Measurements from ENCODE around the gene RNF223. TPM values are rescaled to one million over a fixed set of nuclear protein-coding genes. Genes with fewer than 3 reads are reported as not detected.

Gene RNF223
- total and polyA plus RNA-seq, 2 of the 8 experiments (the other 6 are each of a cell fraction or from before 2014, with no cell fraction given) = not detected

- DNase-seq (ENCODE audit: low read depth in 1 of 2, low spot score in 2 of 2) (no peak), FAIRE-seq (no peak)
- TF ChIP-seq TAF7 (optimal IDR thresholded peaks at IDR 0.05; ENCODE audit: borderline replicate concordance, low read depth, low read length) = no peak
- TF ChIP-seq HDAC6 (IDR thresholded peaks at IDR 0.05; ENCODE audit: low read depth, low read length) = no peak
- TF ChIP-seq ATF2 (IDR thresholded peaks at IDR 0.05; ENCODE audit: low read length) = no peak
- no peak for TF ChIP-seq SIX5 (IDR thresholded peaks at IDR 0.05; ENCODE audit: low read depth, low read length)
- TF ChIP-seq FOSL1 (IDR thresholded peaks at IDR 0.05; ENCODE audit: insufficient read depth, low read depth, low read length) = no peak
- no peak for TF ChIP-seq CBX5 (IDR thresholded peaks at IDR 0.05; ENCODE audit: low read depth, low read length)
- no peak for TF ChIP-seq HDAC2 (IDR thresholded peaks at IDR 0.05; ENCODE audit: borderline replicate concordance in 1 of 2, low read depth in 2 of 2, low read length in 2 of 2)
- no peak for TF ChIP-seq POLR2A (IDR thresholded peaks at IDR 0.05; ENCODE audit: control extremely low read depth in 1 of 2, low read depth in 2 of 2, low read length in 2 of 2)
- TF ChIP-seq KDM1A (IDR thresholded peaks at IDR 0.05; ENCODE audit: borderline replicate concordance, low read length) = no peak
Measured at GRCh38 chr1:1088029-1088800, 14.1 kb upstream of the RNF223 start.

More at GRCh38 chr1:1088029-1088800, 14.1 kb upstream of the RNF223 start:
- no peak overlapping the region for H2BK15ac ChIP-seq (ENCODE audit: low read length)
- H3K79me1 ChIP-seq (ENCODE audit: low read depth, low read length) = no peaks in the 10 kb centered on the region
- no peak overlapping the region for H3K4ac ChIP-seq (replicated peaks; ENCODE audit: insufficient read length, low read depth, low read length)
- no peak overlapping the region for H2BK20ac ChIP-seq (ENCODE audit: low read length)
- H2BK12ac ChIP-seq (ENCODE audit: low read depth, low read length) = no peak overlapping the region
- H4K5ac ChIP-seq (ENCODE audit: insufficient read length, low read depth, low read length) = no peak overlapping the region
- peak overlapping the region; percentile 79; the same call in 1 of the 2 replicates for H4K8ac ChIP-seq (ENCODE audit: extremely low read depth, insufficient read depth, low read length)
- no peak overlapping the region for H2BK5ac ChIP-seq (ENCODE audit: low read depth, low read length)
- no peak overlapping the region for H3K23ac ChIP-seq (ENCODE audit: insufficient read length)
- no peak overlapping the region for H3K27ac ChIP-seq (ENCODE audit: low read depth, low read length)
- H3K18ac ChIP-seq (ENCODE audit: extremely low read depth, low read length) = no peak overlapping the region
- H4K20me1 ChIP-seq (replicated peaks in 1 of 2; ENCODE audit: control insufficient read depth in 1 of 2, insufficient read depth in 2 of 2, low read length in 2 of 2) = peaks cover 0 to 3% of the 10 kb centered on the region in 2 experiments
- no peak overlapping the region for H3K4me2 ChIP-seq (ENCODE audit: insufficient read depth in 1 of 2, low read depth in 2 of 2, low read length in 2 of 2)
- H3K9me3 ChIP-seq (ENCODE audit: insufficient read depth in 2 of 2, low read depth in 1 of 2, low read length in 1 of 2) = peaks cover 0 to 9% of the 10 kb centered on the region in 2 experiments; a peak in 1 of 4 replicates
- H4K91ac ChIP-seq (replicated peaks; ENCODE audit: insufficient read length, low read length) = no peak overlapping the region
- H2BK120ac ChIP-seq (replicated peaks; ENCODE audit: low read depth, low read length) = no peak overlapping the region
- no peaks in the 10 kb centered on the region; a peak in 1 of 7 replicates for H3K27me3 ChIP-seq (replicated peaks in 1 of 4; ENCODE audit: control insufficient read depth in 3 of 4, extremely low read depth in 1 of 4, insufficient read depth in 3 of 4, low read length in 3 of 4)
- H3K14ac ChIP-seq (ENCODE audit: insufficient read length) = no peak overlapping the region
- H3K79me2 ChIP-seq (ENCODE audit: control insufficient read depth in 1 of 2, insufficient read depth in 2 of 2, low read length in 2 of 2) = no peaks in the 10 kb centered on the region
- ChIA-PET POLR2A (ENCODE audit: partially characterized antibody) (interaction anchor here (1.1 to 1.3 kb wide), 2 partner anchors 13 to 15 kb away, joined by 3 to 5 read pairs; no protein-coding TSS in a partner anchor), CTCF (ENCODE audit: partially characterized antibody) (interaction anchor here (1.3 to 2.4 kb wide), 3 partner anchors 25 to 164 kb away, joined by 3 to 8 read pairs (median 5); no protein-coding TSS in a partner anchor)
- H3K4me1 ChIP-seq (replicated peaks in 1 of 4; ENCODE audit: control insufficient read depth in 3 of 4, insufficient read depth in 4 of 4, low read length in 3 of 4) = no peaks in the 10 kb centered on the region
- H3K9ac ChIP-seq (replicated peaks in 1 of 4; ENCODE audit: extremely low read depth in 1 of 4, low read depth in 3 of 4, low read length in 3 of 4) = no peak overlapping the region
- H3K4me3 ChIP-seq (ENCODE audit: extremely low read depth in 1 of 4, insufficient read depth in 2 of 4, low read depth in 3 of 4, low read length in 4 of 4) = no peak overlapping the region
- H3K56ac ChIP-seq (replicated peaks; ENCODE audit: insufficient read length, low read depth, low read length) = no peak overlapping the region
- H2AFZ ChIP-seq (ENCODE audit: low read length) = no peak overlapping the region
- H3K36me3 ChIP-seq (ENCODE audit: control insufficient read depth in 2 of 4, insufficient read depth in 4 of 4, low read length in 3 of 4) = no peaks in the 10 kb centered on the region
- WGBS, 2 experiments (ENCODE audit: extremely low coverage in 1 of 2, insufficient coverage in 1 of 2, insufficient read length in 1 of 2, insufficient replicate concordance in 2 of 2, low coverage in 1 of 2, low lambda C conversion rate in 2 of 2, missing lambda C conversion rate in 1 of 2) = 89% methylated on average over 23 of the region's 39 CpGs; no CpG with 5 or more reads in 1 of the 2 experiments
- no peak overlapping the region for H2AK5ac ChIP-seq (ENCODE audit: low read depth, low read length)
- no peaks in the 10 kb centered on the region for H3K23me2 ChIP-seq (ENCODE audit: low read depth, low read length)

Measured in H1 (cell line).